Spinal cord (tissue), 10 donors: ENCODE measurements around the gene DHRS7. TPM values are rescaled to one million over a fixed set of nuclear protein-coding genes. Genes with fewer than 3 reads are reported as not detected.

ENCODE experiments used
- DNase-seq, 6 donors: peaks; one replicate each; pipeline versions ENCODE4 v3.0.0 to v3.0.0-alpha.2; 2013 to 2015; ENCODE audit warnings: low spot score in 6 of 6, low read depth in 4 of 6
- H3K27ac ChIP-seq: one replicate; pipeline ENCODE4 v1.5.1; 2013; ENCODE audit warnings: low read depth, low read length, control low read depth
- H3K27me3 ChIP-seq: one replicate; pipeline ENCODE4 v1.6.1; 2013; ENCODE audit warnings: low read length; ENCODE audit not compliant: control insufficient read depth, insufficient read depth
- H3K36me3 ChIP-seq: one replicate; pipeline ENCODE4 v1.6.1; 2013; ENCODE audit warnings: low read length; ENCODE audit not compliant: control insufficient read depth, insufficient read depth
- H3K4me1 ChIP-seq: one replicate; pipeline ENCODE4 v1.6.1; 2013; ENCODE audit warnings: low read length; ENCODE audit not compliant: control insufficient read depth, insufficient read depth
- H3K4me3 ChIP-seq: one replicate; pipeline ENCODE4 v1.5.1; 2013; ENCODE audit warnings: low read depth, low read length, control low read depth
- H3K9me3 ChIP-seq: one replicate; pipeline ENCODE4 v1.6.1; 2013; ENCODE audit warnings: low read length; ENCODE audit not compliant: control insufficient read depth, insufficient read depth
- WGBS: methylation state at CpG from one replicate; pipeline ENCODE4 v1.1.5; 2013; ENCODE audit warnings: missing lambda C conversion rate; ENCODE audit not compliant: insufficient coverage; 5-methylcytosine and 5-hydroxymethylcytosine counted together
- polyA plus RNA-seq, 2 donors: library from polyadenylated mRNA; unstranded; fragments of 120-200 nt; gene quantifications; one replicate each; pipeline ENCODE4 v1.2.1, GENCODE V29; 2013; ENCODE audit not compliant: insufficient read length in 2 of 2
- total RNA-seq, 2 donors: library from RNA; depleted of rRNA in 1 of 2; stranded (reverse); fragments of 120-200 nt in 1 of 2; fragments of >200 nt in 1 of 2; gene quantifications; one replicate each; pipeline versions ENCODE4 v1.2.3 to v1.2.4, GENCODE V29; 2013 to 2014
- donor health status: healthy.

Gene DHRS7
- total and polyA plus RNA-seq, 4 donors, result 72.5 to 90.6 (median 80.3) TPM

DNA sequence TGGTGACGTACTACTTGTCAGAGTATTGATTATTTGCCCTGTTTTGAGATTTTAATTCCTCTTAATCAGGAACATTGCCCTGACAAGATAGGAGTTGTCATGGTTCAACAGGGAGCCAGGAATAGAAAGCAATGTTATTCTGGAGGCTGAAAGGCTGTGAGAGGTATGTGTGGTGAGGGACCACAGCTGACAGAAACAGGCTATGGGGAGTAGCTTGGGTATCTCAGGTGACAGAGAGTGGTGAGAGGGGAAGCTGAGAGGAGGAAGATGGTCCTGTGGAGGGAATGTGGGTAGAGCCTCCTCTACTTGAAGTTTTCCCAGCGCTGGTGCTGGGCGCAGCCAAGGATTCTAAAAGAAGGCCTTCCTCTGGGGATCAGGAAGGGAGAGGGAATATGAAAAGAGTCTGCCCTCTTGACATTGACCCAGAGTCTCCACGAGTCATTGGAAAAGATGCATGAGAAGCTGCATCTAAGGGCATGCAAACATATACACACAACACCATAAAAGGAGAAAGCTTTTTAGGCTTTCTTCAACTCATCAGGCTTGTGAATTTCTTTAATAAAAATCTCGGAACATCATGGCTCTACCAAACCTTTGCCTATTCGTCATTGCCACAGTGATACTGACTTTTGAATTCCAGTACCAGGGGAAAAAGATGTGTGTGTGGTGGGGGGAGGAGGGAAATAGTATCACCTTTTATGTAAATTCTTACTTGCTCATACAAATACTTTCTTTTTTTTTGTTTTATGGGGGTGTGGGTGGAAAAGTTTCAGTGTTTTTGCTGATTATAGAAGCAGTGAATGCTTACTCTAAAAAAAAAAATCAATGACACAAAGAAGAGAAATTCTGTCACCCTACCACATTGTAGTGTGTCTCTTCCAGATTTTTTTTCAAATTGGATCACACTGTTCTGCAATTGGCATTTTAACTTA, 39.9 kb upstream of the DHRS7 start:
- H3K36me3 ChIP-seq, result no peaks in the 10 kb centered on the region
- no peaks in the 10 kb centered on the region for H3K9me3 ChIP-seq
- no peak for DNase-seq
- WGBS, result 85% methylated on average over 2 of the region's 6 CpGs
- H3K4me3 ChIP-seq, result no peak overlapping the region
- H3K4me1 ChIP-seq, result no peaks in the 10 kb centered on the region
- no peaks in the 10 kb centered on the region for H3K27me3 ChIP-seq
- H3K27ac ChIP-seq, result no peak overlapping the region

DNA sequence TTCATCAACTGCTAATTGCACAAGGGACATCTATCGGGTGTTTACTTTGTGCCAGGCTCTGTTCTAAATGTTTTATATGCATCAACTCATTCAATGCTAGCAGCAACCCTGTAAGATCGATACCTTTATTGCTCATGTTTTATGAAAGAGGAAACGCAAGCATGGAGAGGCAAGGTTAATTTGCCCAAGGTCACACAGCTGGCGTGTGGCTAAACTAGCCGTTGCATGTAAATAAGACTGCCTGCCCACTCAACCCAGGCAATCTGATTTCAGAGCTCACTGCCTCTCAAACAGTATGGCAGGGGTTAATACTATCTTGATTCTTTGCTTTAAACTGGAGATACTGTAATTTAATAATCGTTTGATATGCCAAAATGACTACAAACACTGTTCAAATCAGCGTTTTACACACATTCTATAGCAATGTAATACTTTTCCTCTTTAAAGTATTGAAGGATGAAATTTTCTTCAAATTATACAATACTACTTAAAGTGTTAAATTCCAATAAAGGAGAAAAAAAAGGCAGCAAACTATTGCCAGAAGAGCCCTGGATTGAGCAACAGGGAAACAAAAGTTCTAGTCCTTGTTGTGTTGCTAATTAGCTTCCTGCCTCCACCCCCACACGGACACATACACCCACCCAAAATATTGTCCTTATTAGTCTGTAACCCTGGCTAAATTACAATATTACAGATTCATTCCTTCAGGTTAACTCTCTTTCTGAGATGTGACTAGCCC, 39.1 kb upstream of the DHRS7 start:
- Histone ChIP-seq H3K36me3 (no peaks in the 10 kb centered on the region), H3K27ac (no peak overlapping the region), H3K4me3 (no peak overlapping the region), H3K4me1 (no peaks in the 10 kb centered on the region), H3K9me3 (no peaks in the 10 kb centered on the region), H3K27me3 (no peaks in the 10 kb centered on the region)
- 27% methylated on average over 3 of the region's 8 CpGs for WGBS
- peak in 1 of 6 donors; percentile 26 for DNase-seq

DNA sequence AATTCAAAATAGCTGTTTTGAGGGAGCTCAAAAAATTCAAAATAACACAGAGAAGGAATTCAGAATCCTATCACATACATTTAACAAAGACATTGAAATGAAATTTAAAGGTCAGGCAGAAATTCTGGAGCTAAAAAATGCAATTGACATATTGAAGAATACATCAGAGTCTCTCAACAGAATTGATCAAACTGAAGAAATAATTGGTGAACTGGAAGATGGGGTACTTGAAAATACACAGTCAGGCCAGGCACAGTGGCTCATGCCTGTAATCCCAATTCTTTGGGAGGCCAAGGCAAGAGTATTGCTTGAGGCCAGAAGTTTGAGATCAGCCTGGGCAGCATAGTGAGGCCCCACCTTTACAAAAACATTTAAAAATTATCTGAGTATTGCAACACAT, 34.1 kb upstream of the DHRS7 start:
- Histone ChIP-seq H3K27me3 (no peaks in the 10 kb centered on the region), H3K9me3 (no peaks in the 10 kb centered on the region), H3K36me3 (no peaks in the 10 kb centered on the region), H3K4me3 (no peak overlapping the region), H3K4me1 (no peaks in the 10 kb centered on the region), H3K27ac (no peak overlapping the region)
- DNase-seq, result no peak

DNA sequence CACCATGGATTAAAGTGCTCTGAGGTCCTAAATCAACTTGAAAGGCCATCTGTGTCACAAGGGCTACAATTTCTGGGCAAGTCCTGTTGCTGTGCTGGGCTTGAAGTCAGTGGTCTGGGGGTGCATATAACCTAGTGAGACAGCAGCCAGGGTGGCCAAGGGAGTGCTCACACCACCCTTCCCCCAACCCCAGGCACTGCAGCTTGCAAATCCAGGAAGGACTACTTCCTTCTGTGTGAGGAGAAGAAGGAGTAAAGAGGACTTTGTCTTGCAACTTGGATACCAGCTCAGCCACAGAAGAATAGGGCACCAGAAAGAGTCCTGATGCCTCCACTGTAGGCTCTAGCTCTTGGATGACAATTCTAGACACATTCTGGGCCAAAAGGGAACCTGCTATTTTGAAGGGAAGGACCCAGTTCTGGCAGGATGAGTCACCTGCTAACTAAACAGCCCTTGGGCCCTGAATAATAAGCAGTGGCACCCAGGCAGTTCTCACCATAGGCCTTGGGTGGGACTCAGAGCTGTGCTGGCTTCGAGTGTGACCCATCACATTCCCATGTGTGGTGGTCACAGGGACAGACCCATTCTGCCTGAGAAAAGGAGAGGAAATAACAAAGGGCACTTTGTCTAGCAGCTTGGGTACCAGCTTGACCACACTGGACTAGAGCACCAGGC, 32.6 kb upstream of the DHRS7 start:
- H3K9me3 ChIP-seq, result no peaks in the 10 kb centered on the region
- H3K27ac ChIP-seq, result no peak overlapping the region
- WGBS, result 83% methylated on average over 1 of the region's 1 CpG
- H3K4me1 ChIP-seq, result no peaks in the 10 kb centered on the region
- H3K36me3 ChIP-seq, result no peaks in the 10 kb centered on the region
- no peak for DNase-seq
- no peaks in the 10 kb centered on the region for H3K27me3 ChIP-seq
- H3K4me3 ChIP-seq, result no peak overlapping the region

DNA sequence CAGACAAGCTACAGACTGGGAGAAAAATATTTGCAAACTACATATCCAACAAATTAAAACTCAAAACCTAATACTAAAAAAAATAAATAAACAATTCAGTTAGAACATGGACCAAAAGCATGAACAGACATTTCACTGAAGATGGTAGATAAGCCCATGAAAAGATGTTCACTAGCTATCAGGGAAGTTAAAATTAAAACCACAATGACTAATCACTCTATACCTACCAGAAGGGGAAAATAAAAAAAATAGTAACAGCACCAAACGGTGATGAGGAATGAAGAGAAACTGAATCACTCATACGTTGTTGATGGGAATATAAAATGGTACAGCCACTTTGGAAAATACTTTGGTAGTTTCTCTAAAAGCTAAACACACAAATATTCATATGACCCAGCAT, 31.1 kb upstream of the DHRS7 start:
- Histone ChIP-seq H3K9me3 (no peaks in the 10 kb centered on the region), H3K27me3 (no peaks in the 10 kb centered on the region), H3K4me1 (no peaks in the 10 kb centered on the region), H3K4me3 (no peak overlapping the region), H3K36me3 (no peaks in the 10 kb centered on the region), H3K27ac (no peak overlapping the region)
- no peak for DNase-seq
- no CpG with 5 or more reads among the region's 2 CpGs for WGBS

DNA sequence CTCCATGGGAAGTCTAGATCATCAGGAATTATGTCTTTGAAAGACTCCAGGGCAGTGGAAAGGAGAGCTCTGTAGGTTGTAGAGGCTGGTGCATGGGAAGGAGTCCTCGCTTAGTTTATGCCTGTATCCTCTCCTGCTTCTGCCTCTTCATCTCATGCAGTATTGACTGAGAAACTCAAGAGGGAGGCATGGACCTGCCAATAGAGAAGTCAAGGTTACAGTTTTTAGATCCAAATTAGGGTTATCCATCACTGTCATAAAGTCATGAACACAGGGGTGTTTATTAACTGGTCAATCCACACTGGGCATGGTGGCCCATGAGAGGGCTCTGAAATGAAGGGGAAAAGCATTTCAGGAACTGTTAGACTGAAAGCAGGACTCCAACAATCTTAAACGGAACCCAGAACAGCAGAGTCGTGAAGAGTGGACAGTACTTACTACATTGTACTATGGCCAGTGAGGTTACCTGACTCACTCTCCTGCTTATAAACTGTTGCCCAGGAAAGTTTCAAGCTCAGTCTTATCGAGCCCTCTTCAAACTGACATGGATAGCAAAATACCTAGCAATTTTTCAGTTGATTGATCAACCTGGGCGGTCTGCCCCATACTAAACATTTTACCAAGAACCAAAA, 30.1 kb upstream of the DHRS7 start:
- Histone ChIP-seq H3K27ac (no peak overlapping the region), H3K27me3 (no peaks in the 10 kb centered on the region), H3K4me1 (no peaks in the 10 kb centered on the region), H3K9me3 (no peaks in the 10 kb centered on the region), H3K4me3 (no peak overlapping the region), H3K36me3 (no peaks in the 10 kb centered on the region)
- no peak for DNase-seq
- 100% methylated on average over 3 of the region's 5 CpGs for WGBS

DNA sequence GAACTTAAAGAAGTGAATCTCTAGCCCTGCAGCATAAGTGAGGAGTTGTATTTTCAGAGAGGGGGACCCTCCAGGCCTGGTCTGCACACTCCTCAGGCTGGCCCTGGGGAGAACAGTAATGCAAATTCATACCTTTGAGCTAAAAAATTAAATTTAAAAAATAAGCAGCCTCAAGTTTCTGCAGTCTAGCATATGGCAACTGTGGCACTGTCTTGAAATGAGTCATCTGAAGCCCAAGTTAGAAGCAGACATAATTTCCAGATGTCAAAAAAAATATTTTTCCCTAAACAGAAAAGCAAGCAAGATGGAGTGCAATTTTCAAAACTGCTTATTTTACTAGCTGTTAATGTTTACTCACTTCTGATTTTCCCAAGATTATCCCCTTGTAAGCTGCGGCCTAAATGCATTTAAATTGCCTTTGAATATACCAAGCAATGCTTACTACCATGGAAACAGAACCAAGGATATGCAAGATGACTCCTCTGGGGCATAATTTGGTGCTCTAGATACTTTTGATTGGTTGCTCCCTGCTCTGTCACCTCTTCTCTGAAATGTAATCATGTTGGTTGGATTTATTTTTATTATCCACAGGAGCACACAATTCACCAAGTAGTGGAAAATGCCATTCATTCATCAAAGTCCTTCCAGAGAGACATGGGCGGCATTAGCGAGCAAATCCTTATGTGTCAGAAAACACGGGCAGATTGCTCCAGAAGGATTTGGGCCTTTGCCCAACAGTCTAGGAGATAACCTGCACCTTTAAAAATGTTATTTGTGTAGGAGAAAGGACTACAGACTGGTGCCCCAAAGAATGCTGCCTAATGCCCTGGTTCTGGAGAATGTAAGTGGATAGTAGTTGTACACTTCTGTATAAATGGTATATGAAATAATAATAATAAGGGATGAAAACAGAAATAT, 25.0 kb upstream of the DHRS7 start:
- WGBS, result 70% methylated on average over 3 of the region's 4 CpGs
- DNase-seq, result peak in 2 of 6 donors; percentile 10 to 83
- H3K9me3 ChIP-seq, result no peaks in the 10 kb centered on the region
- H3K27me3 ChIP-seq, result no peaks in the 10 kb centered on the region
- no peaks in the 10 kb centered on the region for H3K36me3 ChIP-seq
- no peaks in the 10 kb centered on the region for H3K4me1 ChIP-seq
- no peak overlapping the region for H3K4me3 ChIP-seq
- no peak overlapping the region for H3K27ac ChIP-seq

DNA sequence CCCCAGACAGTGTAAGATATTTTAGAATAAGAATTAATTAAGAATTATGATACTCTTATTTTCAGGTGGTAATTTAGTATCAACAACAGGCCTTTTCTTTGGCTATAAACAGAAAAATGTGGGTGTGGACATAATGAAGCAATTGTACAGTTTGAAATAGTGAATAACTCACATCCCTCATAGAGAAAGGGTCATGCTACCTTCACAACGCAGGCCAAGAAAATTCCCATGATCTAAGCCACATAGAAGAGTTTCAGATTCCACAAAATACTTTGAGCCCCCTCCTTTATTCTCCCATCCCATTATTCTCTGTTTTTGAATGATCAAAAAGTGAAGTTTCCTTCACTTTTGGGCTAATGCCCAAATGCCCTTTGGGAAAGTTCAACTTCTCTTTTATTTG, 23.5 kb upstream of the DHRS7 start:
- no peak for DNase-seq
- H3K36me3 ChIP-seq, result no peaks in the 10 kb centered on the region
- no peaks in the 10 kb centered on the region for H3K9me3 ChIP-seq
- H3K27me3 ChIP-seq, result no peaks in the 10 kb centered on the region
- no CpG with 5 or more reads among the region's 1 CpG for WGBS
- H3K4me3 ChIP-seq, result no peak overlapping the region
- no peak overlapping the region for H3K27ac ChIP-seq
- H3K4me1 ChIP-seq, result no peaks in the 10 kb centered on the region
